ENCODE data around the gene ZNF487.

DNA sequence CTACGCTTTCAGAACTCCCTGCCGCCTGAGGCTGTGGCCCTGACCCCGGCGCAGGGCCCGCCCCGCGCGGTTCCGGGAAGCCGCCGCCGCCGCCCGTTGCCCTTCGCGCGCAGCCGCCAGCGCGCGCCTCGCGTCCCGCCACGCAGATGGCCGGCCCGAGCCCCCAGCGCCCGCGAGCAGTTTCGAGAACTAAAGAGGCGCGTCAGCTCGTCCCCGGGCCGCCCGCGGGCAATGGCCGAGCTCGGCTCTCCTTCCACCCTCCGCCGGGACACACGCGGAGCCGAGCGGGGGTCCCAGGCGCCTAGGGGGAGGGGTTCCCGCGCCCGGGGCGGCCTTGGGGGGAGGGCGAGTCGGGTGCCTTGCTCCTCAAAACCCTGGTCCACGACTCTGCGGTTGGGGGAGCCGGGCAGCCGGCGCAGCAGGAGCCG is 29.7 kb upstream of the ZNF487 start:
- no peak for TF ChIP-seq SIN3A (IDR thresholded peaks at IDR 0.05; ENCODE audit: borderline replicate concordance, insufficient read depth, low read length)
- TF ChIP-seq, protein P1, sequence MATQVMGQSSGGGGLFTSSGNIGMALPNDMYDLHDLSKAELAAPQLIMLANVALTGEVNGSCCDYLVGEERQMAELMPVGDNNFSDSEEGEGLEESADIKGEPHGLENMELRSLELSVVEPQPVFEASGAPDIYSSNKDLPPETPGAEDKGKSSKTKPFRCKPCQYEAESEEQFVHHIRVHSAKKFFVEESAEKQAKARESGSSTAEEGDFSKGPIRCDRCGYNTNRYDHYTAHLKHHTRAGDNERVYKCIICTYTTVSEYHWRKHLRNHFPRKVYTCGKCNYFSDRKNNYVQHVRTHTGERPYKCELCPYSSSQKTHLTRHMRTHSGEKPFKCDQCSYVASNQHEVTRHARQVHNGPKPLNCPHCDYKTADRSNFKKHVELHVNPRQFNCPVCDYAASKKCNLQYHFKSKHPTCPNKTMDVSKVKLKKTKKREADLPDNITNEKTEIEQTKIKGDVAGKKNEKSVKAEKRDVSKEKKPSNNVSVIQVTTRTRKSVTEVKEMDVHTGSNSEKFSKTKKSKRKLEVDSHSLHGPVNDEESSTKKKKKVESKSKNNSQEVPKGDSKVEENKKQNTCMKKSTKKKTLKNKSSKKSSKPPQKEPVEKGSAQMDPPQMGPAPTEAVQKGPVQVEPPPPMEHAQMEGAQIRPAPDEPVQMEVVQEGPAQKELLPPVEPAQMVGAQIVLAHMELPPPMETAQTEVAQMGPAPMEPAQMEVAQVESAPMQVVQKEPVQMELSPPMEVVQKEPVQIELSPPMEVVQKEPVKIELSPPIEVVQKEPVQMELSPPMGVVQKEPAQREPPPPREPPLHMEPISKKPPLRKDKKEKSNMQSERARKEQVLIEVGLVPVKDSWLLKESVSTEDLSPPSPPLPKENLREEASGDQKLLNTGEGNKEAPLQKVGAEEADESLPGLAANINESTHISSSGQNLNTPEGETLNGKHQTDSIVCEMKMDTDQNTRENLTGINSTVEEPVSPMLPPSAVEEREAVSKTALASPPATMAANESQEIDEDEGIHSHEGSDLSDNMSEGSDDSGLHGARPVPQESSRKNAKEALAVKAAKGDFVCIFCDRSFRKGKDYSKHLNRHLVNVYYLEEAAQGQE (IDR thresholded peaks at IDR 0.05; ENCODE audit: insufficient read depth in 1 of 2, low read depth in 2 of 2, low read length in 2 of 2) = no peak

All from PFSK-1 (cell line).